ENCODE results near the gene FOXB1.
A peak's percentile ranks its signal among the peaks of the same experiment; 100 is the strongest.

FOXB1 gene

GRCh38 chr15:60021589-60022378, 17.7 kb downstream of the FOXB1 start:
- no peak overlapping the region for H3K4me3 ChIP-seq (ENCODE audit: low read length)
- no peak for TF ChIP-seq CTCF (IDR thresholded peaks at IDR 0.05; ENCODE audit: insufficient read depth, low read depth, low read length, missing control alignments)
- DNase-seq (ENCODE audit: low read depth), result peak; percentile 89

- no peak for TF ChIP-seq CTCF (IDR thresholded peaks at IDR 0.05; ENCODE audit: insufficient read depth, low read depth, low read length, missing control alignments)
- H3K4me3 ChIP-seq (ENCODE audit: low read length), result no peak overlapping the region
These were observed 18.2 kb downstream of the FOXB1 start for GRCh38 chr15:60022379-60022741.

DNA sequence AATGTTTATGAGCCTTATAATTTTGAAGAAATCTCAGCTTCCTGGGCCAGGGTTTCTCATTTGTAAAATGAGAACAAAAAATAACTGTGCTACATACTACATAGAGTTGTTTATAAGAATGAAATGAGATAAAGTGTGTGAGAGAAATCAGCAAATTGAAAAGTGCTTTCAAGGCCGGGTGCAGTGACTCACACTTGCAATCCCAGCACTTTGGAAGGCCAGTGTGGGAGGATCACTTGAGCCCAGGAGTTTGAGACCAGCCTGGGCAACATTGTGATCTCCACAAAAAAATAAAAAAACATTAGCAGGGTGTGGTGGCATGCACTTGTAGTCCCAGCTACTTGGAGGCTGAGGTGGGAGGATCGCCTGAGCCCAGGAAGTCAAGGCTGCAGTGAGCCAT, 22.4 kb downstream of the FOXB1 start:
- no peak for DNase-seq (ENCODE audit: low read depth)
- no peak overlapping the region for H3K4me3 ChIP-seq (ENCODE audit: low read length)
- no peak for TF ChIP-seq CTCF (IDR thresholded peaks at IDR 0.05; ENCODE audit: insufficient read depth, low read depth, low read length, missing control alignments)

More at GRCh38 chr15:60022379-60022741, 18.2 kb downstream of the FOXB1 start:
- no peak for DNase-seq (ENCODE audit: low read depth)

- no peak overlapping the region for H3K4me3 ChIP-seq (ENCODE audit: low read length)
- TF ChIP-seq CTCF (IDR thresholded peaks at IDR 0.05; ENCODE audit: insufficient read depth, low read depth, low read length, missing control alignments), result no peak
- DNase-seq (ENCODE audit: low read depth), result peak; percentile 50
These were observed 31.2 kb downstream of the FOXB1 start for GRCh38 chr15:60035344-60035743.

- DNase-seq (ENCODE audit: low read depth), result no peak
- no peak for TF ChIP-seq CTCF (IDR thresholded peaks at IDR 0.05; ENCODE audit: insufficient read depth, low read depth, low read length, missing control alignments)
- H3K4me3 ChIP-seq (ENCODE audit: low read length), result no peak overlapping the region
These were observed 35.2 kb downstream of the FOXB1 start for GRCh38 chr15:60039316-60039715.

GRCh38 chr15:60043744-60044435, 39.8 kb downstream of the FOXB1 start:
- DNase-seq (ENCODE audit: low read depth), result no peak
- no peak overlapping the region for H3K4me3 ChIP-seq (ENCODE audit: low read length)
- no peak for TF ChIP-seq CTCF (IDR thresholded peaks at IDR 0.05; ENCODE audit: insufficient read depth, low read depth, low read length, missing control alignments)
